Measurements from ENCODE around the gene TSPAN31. TPM values are rescaled to one million over a fixed set of nuclear protein-coding genes. Genes with fewer than 3 reads are reported as not detected.
"Not testable (repeated sequence)": the region's sequence is repeated elsewhere in the genome, so short reads cannot be mapped to it uniquely, and the experiment has no call there.

The TSPAN31 gene
- total RNA-seq, 1 donor from 2014 or later, result 61.3 TPM

DNA sequence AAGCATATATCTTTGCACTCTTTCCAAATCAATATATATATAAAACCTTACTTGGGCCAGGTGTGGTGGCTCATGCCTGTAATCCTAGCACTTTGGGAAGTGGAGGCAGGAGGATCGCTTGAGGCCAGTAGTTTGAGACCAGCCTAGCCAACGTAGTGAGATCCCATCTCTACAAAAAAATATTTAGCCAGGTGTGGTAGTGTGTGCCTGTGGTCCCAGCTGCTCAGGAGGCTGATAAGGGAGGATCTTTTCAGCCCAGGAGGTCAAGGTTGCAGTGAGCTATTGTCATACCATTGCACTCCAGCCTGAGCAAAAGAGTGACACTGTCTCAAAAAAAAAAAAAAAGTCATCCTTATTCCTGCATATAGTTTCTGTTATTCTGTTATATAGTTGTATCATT, 36.5 kb upstream of the TSPAN31 start:
- Histone ChIP-seq H2AFZ (replicated peaks) (no peak overlapping the region), H3K4me2 (no peak overlapping the region), H3F3A (ENCODE audit: low read depth) (peaks cover 6% of the 10 kb centered on the region), H3K27ac (no peak overlapping the region), H3K4me1 (no peaks in the 10 kb centered on the region), H3K36me3 (peaks cover 4% of the 10 kb centered on the region), H3K9ac (no peak overlapping the region), H3K27me3 (no peaks in the 10 kb centered on the region), H3K79me2 (ENCODE audit: low read depth) (no peaks in the 10 kb centered on the region), H3K9me3 (ENCODE audit: low read depth) (no peaks in the 10 kb centered on the region), H4K20me1 (ENCODE audit: low read depth) (no peaks in the 10 kb centered on the region), H3K4me3 (no peak overlapping the region)
- TF ChIP-seq EZH2phosphoT487 (IDR thresholded peaks at IDR 0.05) (no peak), EZH2 (IDR thresholded peaks at IDR 0.05) (no peak)
- TF ChIP-seq, protein P1, sequence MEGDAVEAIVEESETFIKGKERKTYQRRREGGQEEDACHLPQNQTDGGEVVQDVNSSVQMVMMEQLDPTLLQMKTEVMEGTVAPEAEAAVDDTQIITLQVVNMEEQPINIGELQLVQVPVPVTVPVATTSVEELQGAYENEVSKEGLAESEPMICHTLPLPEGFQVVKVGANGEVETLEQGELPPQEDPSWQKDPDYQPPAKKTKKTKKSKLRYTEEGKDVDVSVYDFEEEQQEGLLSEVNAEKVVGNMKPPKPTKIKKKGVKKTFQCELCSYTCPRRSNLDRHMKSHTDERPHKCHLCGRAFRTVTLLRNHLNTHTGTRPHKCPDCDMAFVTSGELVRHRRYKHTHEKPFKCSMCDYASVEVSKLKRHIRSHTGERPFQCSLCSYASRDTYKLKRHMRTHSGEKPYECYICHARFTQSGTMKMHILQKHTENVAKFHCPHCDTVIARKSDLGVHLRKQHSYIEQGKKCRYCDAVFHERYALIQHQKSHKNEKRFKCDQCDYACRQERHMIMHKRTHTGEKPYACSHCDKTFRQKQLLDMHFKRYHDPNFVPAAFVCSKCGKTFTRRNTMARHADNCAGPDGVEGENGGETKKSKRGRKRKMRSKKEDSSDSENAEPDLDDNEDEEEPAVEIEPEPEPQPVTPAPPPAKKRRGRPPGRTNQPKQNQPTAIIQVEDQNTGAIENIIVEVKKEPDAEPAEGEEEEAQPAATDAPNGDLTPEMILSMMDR (IDR thresholded peaks at IDR 0.05), result no peak
- no peaks in the 10 kb centered on the region for H3K9me3 Mint-ChIP-seq
- H3K27me3 Mint-ChIP-seq (ENCODE audit: insufficient read depth, low read depth), result no peaks in the 10 kb centered on the region
- H3K27ac Mint-ChIP-seq, result no peak overlapping the region
- H3K4me1 Mint-ChIP-seq, result no peaks in the 10 kb centered on the region
- peaks cover 18% of the 10 kb centered on the region for H3K36me3 Mint-ChIP-seq
- DNase-seq (ENCODE audit: low spot score), result no peak
- H3K4me3 Mint-ChIP-seq, result no peak overlapping the region

DNA sequence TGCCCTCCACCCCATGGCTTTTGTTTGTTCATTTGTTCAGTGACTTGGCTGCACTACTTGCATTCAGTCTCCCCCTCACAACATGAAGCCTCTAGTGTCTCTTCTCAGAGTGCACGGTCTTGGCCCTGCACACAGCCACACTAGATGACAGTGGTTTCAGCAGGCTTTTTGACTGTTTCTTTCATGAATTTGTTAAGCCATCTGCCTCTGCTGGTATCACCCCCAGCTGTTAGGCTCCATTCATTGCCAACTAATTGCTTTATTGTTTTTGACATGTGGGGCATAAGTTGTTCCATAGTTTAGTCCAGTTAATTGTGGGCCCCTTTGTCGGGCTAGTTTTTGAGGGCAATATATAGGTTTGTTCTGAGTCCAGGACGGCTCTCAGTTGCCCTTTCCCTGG, 32.1 kb upstream of the TSPAN31 start:
- no peaks in the 10 kb centered on the region for H3K4me1 Mint-ChIP-seq
- no peak overlapping the region for H3K4me3 ChIP-seq
- no peaks in the 10 kb centered on the region for H3K4me1 ChIP-seq
- peaks cover 10% of the 10 kb centered on the region for H3K36me3 Mint-ChIP-seq
- no peaks in the 10 kb centered on the region for H3K9me3 ChIP-seq (ENCODE audit: low read depth)
- H2AFZ ChIP-seq (replicated peaks), result no peak overlapping the region
- H3K27ac ChIP-seq, result no peak overlapping the region
- H3K36me3 ChIP-seq, result no peaks in the 10 kb centered on the region
- H3K4me3 Mint-ChIP-seq, result no peak overlapping the region
- no peaks in the 10 kb centered on the region for H3K9me3 Mint-ChIP-seq
- peak; percentile 16 for DNase-seq (ENCODE audit: low spot score)
- peak overlapping the region; percentile 11 for H3K4me2 ChIP-seq
- H3K9ac ChIP-seq, result no peak overlapping the region
- peaks cover 2% of the 10 kb centered on the region for H3K27me3 Mint-ChIP-seq (ENCODE audit: insufficient read depth, low read depth)
- peaks cover 6% of the 10 kb centered on the region for H3F3A ChIP-seq (ENCODE audit: low read depth)
- TF ChIP-seq, protein P1 (IDR thresholded peaks at IDR 0.05), result no peak
- TF ChIP-seq EZH2 (IDR thresholded peaks at IDR 0.05), result no peak
- no peak for TF ChIP-seq EZH2phosphoT487 (IDR thresholded peaks at IDR 0.05)
- H3K27me3 ChIP-seq, result no peaks in the 10 kb centered on the region
- no peaks in the 10 kb centered on the region for H3K79me2 ChIP-seq (ENCODE audit: low read depth)
- H4K20me1 ChIP-seq (ENCODE audit: low read depth), result no peaks in the 10 kb centered on the region
- no peak overlapping the region for H3K27ac Mint-ChIP-seq

DNA sequence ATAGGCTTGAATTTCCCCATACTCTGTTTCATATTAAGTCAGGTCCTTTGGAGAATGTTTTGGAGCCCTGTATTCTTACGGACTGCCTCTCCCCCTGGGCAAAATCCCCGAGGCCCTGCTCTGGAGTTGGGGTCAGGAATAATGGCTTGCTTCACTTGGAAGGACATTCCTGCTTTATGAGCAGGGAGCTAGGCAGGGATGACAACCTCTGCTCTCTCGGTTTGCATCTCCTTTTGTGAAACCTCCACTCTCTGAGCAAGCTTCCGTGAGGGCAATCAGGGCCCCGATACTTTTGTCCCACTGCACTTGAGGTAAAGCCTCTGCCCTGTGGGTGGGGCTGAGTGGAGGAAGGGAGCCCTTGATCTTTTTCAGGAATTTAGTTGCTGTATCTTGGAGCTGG, 31.6 kb upstream of the TSPAN31 start:
- no peaks in the 10 kb centered on the region for H4K20me1 ChIP-seq (ENCODE audit: low read depth)
- H2AFZ ChIP-seq (replicated peaks), result no peak overlapping the region
- H3K9me3 Mint-ChIP-seq, result no peaks in the 10 kb centered on the region
- DNase-seq (ENCODE audit: low spot score), result no peak
- no peak overlapping the region for H3K27ac ChIP-seq
- H3K4me2 ChIP-seq, result peak overlapping the region; percentile 11
- no peaks in the 10 kb centered on the region for H3K36me3 ChIP-seq
- peaks cover 10% of the 10 kb centered on the region for H3K36me3 Mint-ChIP-seq
- no peak overlapping the region for H3K4me3 ChIP-seq
- H3K9ac ChIP-seq, result no peak overlapping the region
- H3K4me1 Mint-ChIP-seq, result no peaks in the 10 kb centered on the region
- H3K4me3 Mint-ChIP-seq, result no peak overlapping the region
- peaks cover 2% of the 10 kb centered on the region for H3K27me3 Mint-ChIP-seq (ENCODE audit: insufficient read depth, low read depth)
- H3F3A ChIP-seq (ENCODE audit: low read depth), result peaks cover 6% of the 10 kb centered on the region
- no peaks in the 10 kb centered on the region for H3K27me3 ChIP-seq
- H3K9me3 ChIP-seq (ENCODE audit: low read depth), result no peaks in the 10 kb centered on the region
- no peaks in the 10 kb centered on the region for H3K79me2 ChIP-seq (ENCODE audit: low read depth)
- TF ChIP-seq, protein P1 (IDR thresholded peaks at IDR 0.05), result no peak
- no peak for TF ChIP-seq EZH2 (IDR thresholded peaks at IDR 0.05)
- TF ChIP-seq EZH2phosphoT487 (IDR thresholded peaks at IDR 0.05), result no peak
- H3K4me1 ChIP-seq, result no peaks in the 10 kb centered on the region
- H3K27ac Mint-ChIP-seq, result no peak overlapping the region

DNA sequence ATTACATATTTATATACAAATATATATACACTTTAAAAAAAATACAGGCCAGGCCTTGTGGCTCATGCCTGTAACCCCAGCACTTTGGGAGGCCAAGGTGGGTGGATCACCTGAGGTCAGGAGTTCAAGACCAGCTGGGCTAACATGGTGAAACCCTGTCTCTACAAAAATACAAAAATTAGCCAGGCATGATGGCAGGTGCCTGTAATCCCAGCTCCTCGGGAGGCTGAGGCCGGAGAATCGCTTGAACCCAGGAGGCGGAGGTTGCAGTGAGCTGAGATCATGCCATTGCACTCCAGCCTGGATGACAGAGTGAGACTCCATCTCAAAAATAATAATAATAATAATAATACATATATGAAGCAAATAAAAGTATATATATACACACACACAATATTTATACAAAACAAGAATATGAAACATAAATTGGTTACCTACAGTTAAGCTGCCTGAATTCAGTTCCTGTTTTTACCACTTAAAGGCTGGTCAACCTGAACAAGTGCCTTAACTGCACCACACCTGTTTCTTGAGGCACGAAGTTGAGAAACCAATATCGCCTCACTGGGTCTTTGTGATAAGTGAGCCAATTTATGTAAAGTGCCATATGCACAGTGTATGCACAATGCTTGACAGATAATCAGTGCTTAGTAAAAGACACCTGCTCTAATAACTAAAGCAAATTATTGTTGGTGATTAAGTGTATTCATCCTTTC, 29.6 kb upstream of the TSPAN31 start:
- not testable (repeated sequence) for H3K9ac ChIP-seq; H3K4me3 Mint-ChIP-seq; H3K4me1 Mint-ChIP-seq; H3K4me1 ChIP-seq; H3K27me3 Mint-ChIP-seq (ENCODE audit: insufficient read depth, low read depth); H3K27ac Mint-ChIP-seq; H3K27ac ChIP-seq; H3K27me3 ChIP-seq; DNase-seq (ENCODE audit: low spot score); H3K4me3 ChIP-seq; H4K20me1 ChIP-seq (ENCODE audit: low read depth); H3K79me2 ChIP-seq (ENCODE audit: low read depth); H2AFZ ChIP-seq (replicated peaks); H3K4me2 ChIP-seq; H3F3A ChIP-seq (ENCODE audit: low read depth); H3K36me3 ChIP-seq; H3K9me3 ChIP-seq (ENCODE audit: low read depth); H3K9me3 Mint-ChIP-seq
- peaks cover 16% of the 10 kb centered on the region for H3K36me3 Mint-ChIP-seq

Data from neural progenitor cell (in vitro differentiated cells).